ENCODE results near the gene GREB1L.

GRCh38 chr18:21270453-21270852 is 28.4 kb downstream of the GREB1L start:
- no peak for TF ChIP-seq POLR2A (IDR thresholded peaks at IDR 0.05; ENCODE audit: low read length)
- TF ChIP-seq GATA1 (IDR thresholded peaks at IDR 0.05; ENCODE audit: low read depth, low read length): no peak

Data from erythroblast (primary cell).